WTC11 (cell line): ENCODE results near the gene DIDO1.

Experiments used
- CREB1 ChIP-seq: sonication (generic); formaldehyde crosslinking; IDR thresholded peaks from 2 replicates; pipeline ENCODE4 v1.8.0; 2023; ENCODE audit warnings: mild to moderate bottlenecking, missing genetic modification reagents
- CTCF ChIP-seq: fragments of 200-600 bp; IDR thresholded peaks from 2 replicates; pipeline ENCODE4 v1.8.0; 2022; ENCODE audit warnings: antibody characterized with exemption
- MLX ChIP-seq: sonication (generic); formaldehyde crosslinking; IDR thresholded peaks from 2 replicates; pipeline ENCODE4 v1.8.1; 2023; ENCODE audit warnings: mild to moderate bottlenecking, missing genetic modification reagents, moderate library complexity
- USF1 ChIP-seq: sonication (generic); formaldehyde crosslinking; IDR thresholded peaks from 2 replicates; pipeline ENCODE4 v1.8.0; 2022; ENCODE audit warnings: mild to moderate bottlenecking, missing genetic modification reagents
- ZNF138 ChIP-seq: sonication (generic); formaldehyde crosslinking; conservative IDR thresholded peaks from 2 replicates; pipeline ENCODE4 v1.8.1; 2022; ENCODE audit warnings: mild to moderate bottlenecking, moderate library complexity, missing genetic modification reagents

GRCh38 chr20:62923669-62924441 is 2.5 kb downstream of the DIDO1 start:
- TF ChIP-seq ZNF138 (CRISPR knock-in tag) (no peak), CTCF (no peak), MLX (CRISPR knock-in tag) (no peak), USF1 (CRISPR knock-in tag) (no peak), CREB1 (CRISPR knock-in tag) (no peak)
